ENCODE data around the gene SOAT1.

- TF ChIP-seq CTCF (IDR thresholded peaks at IDR 0.05 in 8 of 11, conservative IDR thresholded peaks at IDR 0.05 in 3 of 11) (no peak), POLR2A (IDR thresholded peaks at IDR 0.05) (no peak), POLR2AphosphoS5 (IDR thresholded peaks at IDR 0.05) (no peak)
Measured at GRCh38 chr1:179302070-179302469, 8.5 kb downstream of the SOAT1 start.
